HG02852 (cell line): ENCODE data around the gene VAV2.

Source experiments
- ATAC-seq: cut with Tn5 transposase; IDR thresholded peaks from one replicate; pipeline ENCODE4 v1.9.1; 2021; ENCODE audit warnings: mild to moderate bottlenecking, moderate library complexity; ENCODE audit not compliant: unreplicated experiment

VAV2 gene

DNA sequence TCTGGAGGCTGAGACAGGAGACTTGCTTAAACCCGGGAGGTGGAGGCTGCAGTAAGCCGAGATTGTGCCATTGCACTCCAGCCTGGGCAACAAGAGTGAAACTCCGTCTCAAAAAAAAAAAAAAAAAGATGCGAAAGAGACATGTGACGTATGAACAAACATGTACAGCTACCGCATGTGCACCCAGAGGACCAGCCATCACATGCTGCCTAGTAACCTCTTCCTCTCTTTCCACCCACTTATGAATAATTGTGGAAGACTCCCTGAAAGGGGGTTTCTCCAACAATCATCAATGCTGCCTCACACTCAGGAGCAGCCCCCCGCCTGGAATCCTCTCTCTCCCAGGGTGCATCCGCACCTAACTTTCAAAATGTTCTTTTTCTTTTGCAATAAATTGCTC is 256.2 kb downstream of the VAV2 start:
- ATAC-seq, result no peak

- no peak for ATAC-seq
Measured at GRCh38 chr9:133735415-133735775, 256.7 kb downstream of the VAV2 start.

- no peak for ATAC-seq
Measured at GRCh38 chr9:133734590-133735414, 257.3 kb downstream of the VAV2 start.

GRCh38 chr9:133733796-133734533 is 258.2 kb downstream of the VAV2 start:
- no peak for ATAC-seq

DNA sequence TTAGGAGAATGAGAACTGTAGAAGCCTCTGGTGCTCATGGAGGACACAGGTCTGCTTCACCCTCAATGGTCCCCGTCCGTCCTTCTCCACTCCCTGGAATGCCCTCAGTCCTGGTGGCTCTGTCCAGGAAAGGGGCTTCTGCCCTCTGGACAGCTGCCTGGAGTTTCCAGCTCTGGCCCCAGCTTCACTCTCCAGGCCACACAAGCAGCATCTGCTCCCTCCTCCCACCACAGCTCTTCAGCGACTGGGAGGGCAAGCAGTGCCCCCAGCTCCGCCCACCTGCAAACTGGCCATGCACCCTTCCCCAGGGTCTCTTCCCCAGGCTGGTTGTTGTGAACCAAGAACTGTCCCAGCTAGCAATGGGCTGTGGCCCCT is 258.7 kb downstream of the VAV2 start:
- no peak for ATAC-seq

DNA sequence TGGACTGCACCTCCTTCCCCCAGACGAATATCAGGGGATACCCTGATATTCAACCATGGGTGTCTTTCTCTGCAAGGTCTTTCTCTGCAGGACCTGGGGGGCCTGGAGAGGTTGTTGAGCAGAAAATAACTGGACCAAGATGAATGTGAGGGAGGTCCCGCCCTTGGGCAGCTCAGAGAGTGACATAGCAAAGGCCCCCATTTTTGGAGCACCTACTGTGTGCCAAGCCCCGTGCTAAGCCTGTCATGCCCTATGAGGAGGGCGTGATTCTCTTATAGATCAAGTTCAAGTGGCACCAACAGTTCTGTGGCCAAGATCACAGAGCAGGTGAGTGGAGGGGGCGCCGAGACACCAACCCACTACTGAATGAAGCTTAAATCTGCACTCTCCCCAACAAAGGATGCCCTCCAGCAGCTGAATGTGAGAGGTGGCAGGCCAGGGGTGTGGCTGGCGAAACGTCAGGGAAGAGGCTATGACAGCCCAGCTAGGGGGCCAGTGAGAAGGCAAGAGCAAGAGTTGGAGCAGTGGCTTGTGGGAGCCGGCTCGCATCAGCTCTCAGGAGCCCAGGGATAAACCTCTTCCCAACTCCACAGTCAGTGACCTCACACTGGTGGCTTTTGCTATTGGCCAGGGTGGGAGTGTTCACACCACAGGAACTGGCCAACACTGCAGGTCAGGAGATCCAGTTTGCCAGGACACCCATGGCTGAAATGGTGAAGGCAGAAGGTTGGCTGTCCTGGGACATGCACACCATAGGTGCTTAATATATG is 259.3 kb downstream of the VAV2 start:
- ATAC-seq, result no peak

DNA sequence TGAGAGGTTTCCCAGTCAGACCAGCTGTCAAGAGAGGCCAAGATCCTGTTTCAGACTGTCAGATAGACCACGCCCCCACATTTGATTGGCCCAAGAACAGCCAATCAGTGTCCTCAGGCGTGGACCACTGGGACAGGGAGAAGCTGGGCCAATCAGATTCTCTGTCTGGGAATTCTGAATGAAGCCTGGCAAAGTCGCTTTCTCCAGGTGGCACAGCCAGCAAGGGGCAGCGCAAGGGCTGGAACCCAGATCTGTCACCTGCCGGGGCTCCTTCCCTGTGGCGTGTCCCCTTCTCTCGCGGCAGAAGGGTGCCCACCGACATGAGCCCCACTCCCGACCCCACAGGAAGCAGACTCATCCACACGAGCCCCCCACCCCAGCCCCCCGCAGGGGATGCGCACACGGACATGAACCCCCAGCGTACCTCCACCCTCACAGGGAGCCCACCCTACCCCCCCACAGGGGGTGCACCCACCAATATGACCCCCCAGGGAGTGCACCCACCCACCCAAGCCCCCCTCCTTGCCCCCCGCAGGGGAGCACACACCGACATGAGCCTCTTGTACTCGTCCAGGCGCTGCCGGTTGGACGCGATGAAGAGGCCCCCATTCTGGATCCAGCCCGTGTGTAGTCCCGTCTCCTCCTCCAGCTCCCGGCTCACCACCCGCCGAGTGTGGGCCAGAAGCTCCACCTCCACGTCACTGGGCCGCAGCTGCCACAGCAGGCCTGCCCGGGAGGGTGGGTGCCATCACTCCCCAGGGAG is 260.1 kb downstream of the VAV2 start:
- no peak for ATAC-seq

GRCh38 chr9:133730994-133731715 is 261.0 kb downstream of the VAV2 start:
- ATAC-seq, result no peak

- ATAC-seq, result no peak
Measured at GRCh38 chr9:133729617-133730281, 262.4 kb downstream of the VAV2 start.

DNA sequence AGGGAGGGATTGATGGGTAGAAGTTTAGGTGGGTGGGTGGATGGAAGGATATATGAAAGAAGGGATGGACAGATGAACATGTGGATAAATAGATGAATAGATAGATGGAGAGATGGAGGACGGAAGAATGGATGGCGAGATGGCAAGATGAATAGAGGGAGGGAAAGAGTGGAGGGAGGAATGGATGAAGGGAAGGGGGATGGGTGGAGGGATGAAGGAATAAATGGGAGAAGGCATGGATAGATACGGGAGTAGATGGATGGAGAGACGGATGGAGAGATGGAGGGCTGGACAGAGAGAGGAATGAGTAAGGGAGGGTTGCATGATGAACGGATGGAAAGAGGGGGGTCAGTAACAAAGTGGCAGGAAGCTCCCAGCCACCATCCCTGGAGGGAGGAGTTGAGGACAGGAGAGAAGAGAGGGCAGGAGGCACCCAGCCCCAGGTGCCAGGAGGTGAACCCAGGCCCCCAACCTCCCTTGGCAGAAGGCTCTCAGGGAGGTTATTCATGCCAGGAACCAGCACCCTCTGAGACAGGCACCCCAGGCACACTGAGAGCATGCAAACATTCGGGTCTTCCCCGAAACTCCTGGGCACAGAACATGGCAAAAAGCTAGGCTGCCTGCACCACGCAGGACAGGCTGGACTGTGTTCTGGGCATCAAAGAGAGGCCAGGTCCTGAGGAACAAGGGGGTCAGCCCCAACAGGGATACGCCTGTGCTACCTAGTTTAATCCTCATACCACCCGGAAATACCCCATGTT is 263.1 kb downstream of the VAV2 start:
- ATAC-seq, result no peak

DNA sequence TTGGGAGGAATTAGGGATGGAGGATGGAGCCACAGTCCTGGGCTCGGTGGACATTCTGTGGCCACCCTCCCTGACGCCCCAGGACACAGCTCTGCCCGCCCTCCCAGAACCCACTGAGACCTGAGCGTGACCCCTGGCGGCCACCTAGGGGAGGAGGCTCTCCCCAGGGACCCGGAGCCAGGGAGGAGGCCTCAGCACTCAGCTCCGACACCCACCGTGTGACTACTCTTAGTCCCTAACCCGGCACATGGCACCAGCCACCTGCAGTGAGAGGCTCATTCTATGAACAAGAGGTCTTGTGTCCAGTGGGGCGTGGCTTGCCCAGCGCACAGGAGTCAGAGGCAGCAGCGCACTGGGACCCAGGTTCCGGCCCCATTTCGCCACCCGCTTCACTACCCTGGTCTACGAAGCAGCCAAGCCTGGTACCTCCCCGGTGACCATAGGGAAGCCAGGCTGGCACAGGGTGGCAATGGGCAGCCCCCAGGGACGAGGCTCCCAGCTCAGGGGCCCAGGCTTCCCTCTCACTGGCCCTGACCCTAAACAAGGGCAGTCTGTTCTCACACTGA is 264.2 kb downstream of the VAV2 start:
- ATAC-seq, result no peak

- ATAC-seq, result no peak
Measured at GRCh38 chr9:133727277-133727875, 264.7 kb downstream of the VAV2 start.

DNA sequence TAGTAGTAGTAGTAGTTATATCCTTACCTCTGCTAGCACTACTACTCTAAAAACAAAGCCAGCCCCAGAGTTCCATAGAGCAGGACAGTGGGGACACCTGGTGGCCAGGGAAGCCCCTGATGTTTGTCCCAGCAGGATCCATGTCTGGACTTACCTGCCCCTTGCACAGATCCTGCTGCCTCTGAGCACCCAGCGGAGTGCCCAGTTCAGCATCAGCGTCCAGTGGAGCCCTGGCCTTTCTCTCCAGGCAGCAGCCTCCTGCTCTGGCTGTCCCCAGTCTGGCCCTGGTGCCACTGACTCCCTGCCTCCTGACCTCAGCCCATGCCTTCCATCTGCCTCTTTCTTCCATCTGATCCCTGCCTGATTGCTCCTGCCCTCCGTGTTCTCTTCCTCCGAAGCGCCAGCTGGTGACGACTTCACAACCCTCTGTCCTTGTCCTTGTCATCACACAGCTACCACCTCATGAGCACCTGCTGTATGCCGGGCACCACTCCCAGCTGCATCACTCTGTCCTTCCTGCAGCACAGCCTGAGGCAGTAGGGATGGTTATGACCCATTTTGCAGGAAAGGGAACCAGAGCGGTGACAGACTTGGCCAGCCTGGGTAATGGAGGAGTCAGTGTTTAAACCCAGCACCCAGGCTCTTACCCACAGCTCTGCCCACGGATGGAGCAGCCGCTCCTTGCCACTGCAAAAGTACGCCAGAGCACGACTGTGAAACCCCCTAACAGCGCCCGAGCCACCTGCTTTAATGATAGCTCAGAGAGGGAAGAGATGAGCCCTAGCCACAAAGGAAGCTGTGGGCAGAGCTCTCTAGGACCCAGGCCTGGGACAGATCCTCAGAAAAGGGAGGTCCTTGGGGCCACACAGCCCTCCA is 265.5 kb downstream of the VAV2 start:
- no peak for ATAC-seq

- no peak for ATAC-seq
Measured at GRCh38 chr9:133725886-133726285, 266.2 kb downstream of the VAV2 start.

DNA sequence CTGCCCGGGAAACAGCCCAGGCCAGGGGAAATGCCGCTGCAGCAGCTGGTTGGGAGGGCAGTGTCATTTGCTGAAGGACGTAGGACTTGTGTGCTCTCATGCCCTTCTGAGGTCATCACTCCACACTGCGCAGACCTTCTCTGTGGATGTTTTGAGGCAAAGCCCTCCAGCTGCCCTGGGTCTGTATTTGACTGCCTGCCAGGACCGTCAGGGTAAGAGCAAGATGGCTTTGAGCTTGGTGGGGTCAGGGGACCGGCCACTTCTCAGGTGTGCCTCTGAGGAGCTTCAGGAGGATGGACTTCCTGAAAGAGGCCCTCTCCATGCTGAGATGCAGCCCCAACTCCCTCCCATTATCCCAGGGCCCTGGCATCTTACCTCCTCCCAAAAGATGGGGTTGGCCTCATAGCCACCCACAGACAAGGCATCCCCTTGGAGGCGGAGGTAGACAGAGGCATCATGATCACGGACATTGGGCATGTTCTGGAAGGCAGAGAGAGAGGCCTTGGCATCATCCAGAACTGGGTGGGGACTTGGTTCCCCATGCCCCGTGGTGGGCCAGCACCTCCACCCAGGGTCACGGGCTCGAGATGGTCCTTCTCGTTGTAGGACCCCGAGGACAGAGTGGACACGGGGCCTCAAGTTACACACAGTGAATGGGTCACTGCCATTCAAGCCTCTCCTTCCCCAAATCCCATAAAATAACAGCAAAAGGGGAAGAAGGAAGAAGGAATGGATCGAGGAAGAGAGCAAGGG is 273.4 kb downstream of the VAV2 start:
- no peak for ATAC-seq
